GM12878 (cell line): ENCODE measurements around the gene PRKRIP1.

Experiments
- EED ChIP-seq: sonication (generic); IDR thresholded peaks from 2 replicates; pipeline ENCODE4 v1.6.1; 2016; ENCODE audit warnings: antibody characterized with exemption, low read depth
- HDGF ChIP-seq: fragments of 450-650 bp; IDR thresholded peaks from 2 replicates; pipeline ENCODE4 v1.6.1; 2016; ENCODE audit warnings: antibody characterized with exemption
- POLR2A ChIP-seq: IDR thresholded peaks from 2 replicates; pipeline ENCODE4 v1.6.1; 2011; ENCODE audit warnings: low read depth, mild to moderate bottlenecking, low read length
- POLR2AphosphoS5 ChIP-seq: IDR thresholded peaks from 2 replicates; pipeline ENCODE4 v1.6.1; 2011; ENCODE audit warnings: mild to moderate bottlenecking, low read length, inconsistent platforms
- TF ChIP-seq, protein P1 (sequence below): fragments of 450-650 bp; formaldehyde crosslinking; IDR thresholded peaks from 2 replicates; pipeline ENCODE4 v1.4.0; 2022; ENCODE audit warnings: mild to moderate bottlenecking, moderate library complexity
- TF ChIP-seq, protein P2 (sequence below): IDR thresholded peaks from 2 replicates; pipeline ENCODE4 v1.6.1; 2012; ENCODE audit warnings: low read depth, low read length, improper control_type of control experiment

DNA sequence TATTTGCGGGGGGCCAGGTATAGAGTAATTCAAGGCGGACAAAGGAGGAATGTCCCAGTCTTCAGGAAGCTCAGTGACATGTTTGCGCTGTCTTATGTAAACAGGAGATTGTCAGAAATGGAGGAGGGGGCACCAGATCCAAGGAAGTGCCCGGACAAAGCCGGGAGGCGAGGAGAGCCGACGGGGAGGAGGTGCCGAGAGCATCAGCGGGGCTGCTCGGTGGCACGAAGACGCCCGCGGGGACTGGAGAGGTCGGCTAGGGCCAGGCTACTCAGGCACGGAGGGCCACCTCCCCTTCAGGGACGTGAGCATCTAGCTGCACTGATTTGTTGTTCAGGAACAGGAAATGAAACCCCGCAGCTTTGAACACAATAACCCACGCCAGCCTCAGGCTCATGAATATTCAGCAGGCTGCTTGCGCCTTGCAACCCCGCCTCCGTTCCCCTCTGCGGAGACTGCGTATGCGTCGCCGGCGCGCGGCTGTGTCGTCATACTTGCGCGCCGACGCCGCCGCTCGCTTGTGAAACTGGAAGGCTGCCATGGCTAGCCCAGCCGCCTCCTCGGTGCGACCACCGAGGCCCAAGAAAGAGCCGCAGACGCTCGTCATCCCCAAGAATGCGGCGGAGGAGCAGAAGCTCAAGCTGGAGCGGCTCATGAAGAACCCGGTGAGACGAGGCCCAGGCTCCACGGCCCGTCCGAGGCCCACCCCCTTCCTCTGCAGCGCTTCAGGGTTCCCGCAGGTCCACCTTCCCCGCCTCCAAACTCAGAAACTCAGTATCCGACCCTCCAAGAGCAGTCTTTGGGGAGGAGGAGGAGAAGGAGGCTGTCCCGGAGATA is at the start of gene PRKRIP1:
- TF ChIP-seq HDGF (0 out of 2 replicates have a peak, but pooled peaks have one; percentile 47), POLR2A (peak; percentile 86), POLR2AphosphoS5 (peak; percentile 83), EED (no peak)
- TF ChIP-seq, protein P1, sequence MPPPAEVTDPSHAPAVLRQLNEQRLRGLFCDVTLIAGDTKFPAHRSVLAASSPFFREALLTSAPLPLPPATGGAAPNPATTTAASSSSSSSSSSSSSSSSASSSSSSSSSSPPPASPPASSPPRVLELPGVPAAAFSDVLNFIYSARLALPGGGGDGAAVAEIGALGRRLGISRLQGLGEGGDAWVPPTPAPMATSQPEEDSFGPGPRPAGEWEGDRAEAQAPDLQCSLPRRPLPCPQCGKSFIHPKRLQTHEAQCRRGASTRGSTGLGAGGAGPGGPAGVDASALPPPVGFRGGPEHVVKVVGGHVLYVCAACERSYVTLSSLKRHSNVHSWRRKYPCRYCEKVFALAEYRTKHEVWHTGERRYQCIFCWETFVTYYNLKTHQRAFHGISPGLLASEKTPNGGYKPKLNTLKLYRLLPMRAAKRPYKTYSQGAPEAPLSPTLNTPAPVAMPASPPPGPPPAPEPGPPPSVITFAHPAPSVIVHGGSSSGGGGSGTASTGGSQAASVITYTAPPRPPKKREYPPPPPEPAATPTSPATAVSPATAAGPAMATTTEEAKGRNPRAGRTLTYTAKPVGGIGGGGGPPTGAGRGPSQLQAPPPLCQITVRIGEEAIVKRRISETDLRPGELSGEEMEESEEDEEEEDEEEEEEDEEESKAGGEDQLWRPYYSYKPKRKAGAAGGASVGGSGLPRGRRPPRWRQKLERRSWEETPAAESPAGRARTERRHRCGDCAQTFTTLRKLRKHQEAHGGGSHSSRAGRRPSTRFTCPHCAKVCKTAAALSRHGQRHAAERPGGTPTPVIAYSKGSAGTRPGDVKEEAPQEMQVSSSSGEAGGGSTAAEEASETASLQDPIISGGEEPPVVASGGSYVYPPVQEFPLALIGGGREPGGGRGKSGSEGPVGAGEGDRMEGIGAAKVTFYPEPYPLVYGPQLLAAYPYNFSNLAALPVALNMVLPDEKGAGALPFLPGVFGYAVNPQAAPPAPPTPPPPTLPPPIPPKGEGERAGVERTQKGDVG (CRISPR knock-in tag) = no peak
- TF ChIP-seq, protein P2, sequence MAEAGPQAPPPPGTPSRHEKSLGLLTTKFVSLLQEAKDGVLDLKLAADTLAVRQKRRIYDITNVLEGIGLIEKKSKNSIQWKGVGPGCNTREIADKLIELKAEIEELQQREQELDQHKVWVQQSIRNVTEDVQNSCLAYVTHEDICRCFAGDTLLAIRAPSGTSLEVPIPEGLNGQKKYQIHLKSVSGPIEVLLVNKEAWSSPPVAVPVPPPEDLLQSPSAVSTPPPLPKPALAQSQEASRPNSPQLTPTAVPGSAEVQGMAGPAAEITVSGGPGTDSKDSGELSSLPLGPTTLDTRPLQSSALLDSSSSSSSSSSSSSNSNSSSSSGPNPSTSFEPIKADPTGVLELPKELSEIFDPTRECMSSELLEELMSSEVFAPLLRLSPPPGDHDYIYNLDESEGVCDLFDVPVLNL = 0 out of 2 replicates have a peak, but pooled peaks have one; percentile 10
